Mesenchymal stem cell (in vitro differentiated cells and primary cell): ENCODE data around the gene MED4.
A peak's percentile ranks its signal among the peaks of the same experiment; 100 is the strongest.

ENCODE experiments used
- DNase-seq: peaks from one replicate; pipeline ENCODE4 v3.0.0-alpha.2; 2013
- H2AFZ ChIP-seq: one replicate; pipeline ENCODE4 v1.6.1; 2013; ENCODE audit warnings: low read depth, mild to moderate bottlenecking, control low read depth, inconsistent platforms, low read length, moderate library complexity
- H2AK5ac ChIP-seq: 2 replicates; pipeline ENCODE4 v1.6.1; 2013; ENCODE audit warnings: low read length, moderate library complexity, mild to moderate bottlenecking, inconsistent platforms; ENCODE audit not compliant: severe bottlenecking
- H2BK120ac ChIP-seq: one replicate; pipeline ENCODE4 v1.6.1; 2013; ENCODE audit warnings: low read depth, mild to moderate bottlenecking, inconsistent platforms, low read length, moderate library complexity
- H2BK12ac ChIP-seq, 2 experiments: one replicate each; pipeline ENCODE4 v1.6.1; 2013; ENCODE audit warnings: inconsistent platforms in 2 of 2, low read length in 2 of 2, mild to moderate bottlenecking in 2 of 2, moderate library complexity in 2 of 2, control low read depth in 1 of 2
- H2BK15ac ChIP-seq: one replicate; pipeline ENCODE4 v1.6.1; 2013; ENCODE audit warnings: mild to moderate bottlenecking, low read depth, inconsistent platforms; ENCODE audit not compliant: poor library complexity, severe bottlenecking
- H2BK5ac ChIP-seq: 2 replicates; pipeline ENCODE4 v1.6.1; 2013; ENCODE audit warnings: low read depth, mild to moderate bottlenecking, low read length, control low read depth, inconsistent platforms; ENCODE audit not compliant: poor library complexity, severe bottlenecking
- H3K14ac ChIP-seq, 2 experiments: one replicate each; pipeline ENCODE4 v1.6.1; 2013; ENCODE audit warnings: inconsistent platforms in 2 of 2, low read length in 2 of 2, control low read depth in 1 of 2, mild to moderate bottlenecking in 1 of 2, moderate library complexity in 1 of 2
- H3K18ac ChIP-seq, 2 experiments: one replicate each; pipeline ENCODE4 v1.6.1; 2013; ENCODE audit warnings: inconsistent platforms in 2 of 2, low read length in 2 of 2, control low read depth in 1 of 2, low read depth in 1 of 2, mild to moderate bottlenecking in 1 of 2
- H3K23ac ChIP-seq, 2 experiments: one replicate each; pipeline ENCODE4 v1.6.1; 2013; ENCODE audit warnings: inconsistent platforms in 2 of 2, low read length in 2 of 2, mild to moderate bottlenecking in 2 of 2, moderate library complexity in 2 of 2, control low read depth in 1 of 2
- H3K27ac ChIP-seq: 2 replicates; pipeline ENCODE4 v1.5.1; 2013; ENCODE audit warnings: mild to moderate bottlenecking, moderate library complexity, low read length, control low read depth, inconsistent platforms; ENCODE audit not compliant: poor library complexity, severe bottlenecking
- H3K27me3 ChIP-seq, 2 experiments: 2 replicates each; pipeline versions ENCODE4 v1.6.1 to v1.7.0; 2013; ENCODE audit warnings: low read length in 2 of 2, mild to moderate bottlenecking in 2 of 2, moderate library complexity in 2 of 2, control low read depth in 1 of 2, inconsistent platforms in 1 of 2; ENCODE audit not compliant: control insufficient read depth in 1 of 2, insufficient read depth in 1 of 2
- H3K36me3 ChIP-seq, 2 experiments: 2 replicates each; pipeline versions ENCODE4 v1.6.1 to v1.7.0; 2013; ENCODE audit warnings: low read length in 2 of 2, control low read depth in 1 of 2, inconsistent platforms in 1 of 2, low read depth in 1 of 2, mild to moderate bottlenecking in 1 of 2; ENCODE audit not compliant: insufficient read depth in 2 of 2, control insufficient read depth in 1 of 2
- H3K4ac ChIP-seq, 2 experiments: one replicate each; pipeline ENCODE4 v1.6.1; 2013; ENCODE audit warnings: inconsistent platforms in 2 of 2, low read length in 2 of 2, mild to moderate bottlenecking in 2 of 2, moderate library complexity in 2 of 2, control low read depth in 1 of 2, low read depth in 1 of 2
- H3K4me1 ChIP-seq: 2 replicates; pipeline ENCODE4 v1.6.1; 2013; ENCODE audit warnings: low read depth, low read length, control low read depth; ENCODE audit not compliant: control insufficient read depth, insufficient read depth
- H3K4me2 ChIP-seq: 2 replicates; pipeline ENCODE4 v1.6.1; 2013; ENCODE audit warnings: low read length, mild to moderate bottlenecking, inconsistent platforms; ENCODE audit not compliant: poor library complexity, severe bottlenecking
- H3K4me3 ChIP-seq, 2 experiments: 2 replicates each; pipeline versions ENCODE4 v1.5.1 to v1.7.0; 2013; ENCODE audit warnings: low read length in 2 of 2, mild to moderate bottlenecking in 2 of 2, control low read depth in 1 of 2, low read depth in 1 of 2; ENCODE audit not compliant: insufficient read depth in 1 of 2
- H3K79me1 ChIP-seq: replicated peaks from 2 replicates; pipeline ENCODE4 v1.6.1; 2013; ENCODE audit warnings: mild to moderate bottlenecking, control low read depth, low read length, inconsistent platforms; ENCODE audit not compliant: poor library complexity, severe bottlenecking
- H3K9ac ChIP-seq: 2 replicates; pipeline ENCODE4 v1.7.0; 2013; ENCODE audit warnings: mild to moderate bottlenecking, low read length, moderate library complexity
- H3K9me3 ChIP-seq: 2 replicates; pipeline ENCODE4 v1.7.0; 2013; ENCODE audit warnings: mild to moderate bottlenecking, low read length; ENCODE audit not compliant: control insufficient read depth
- H4K8ac ChIP-seq: one replicate; pipeline ENCODE4 v1.6.1; 2013; ENCODE audit warnings: inconsistent platforms, mild to moderate bottlenecking, low read length, moderate library complexity
- H4K91ac ChIP-seq: one replicate; pipeline ENCODE4 v1.6.1; 2013; ENCODE audit warnings: mild to moderate bottlenecking, low read length, inconsistent platforms
- WGBS: methylation state at CpG from one replicate; pipeline ENCODE4 v1.1.7; 2013; ENCODE audit warnings: mixed read lengths; 5-methylcytosine and 5-hydroxymethylcytosine counted together

Gene MED4

GRCh38 chr13:48132961-48133360 is 38.1 kb upstream of the MED4 start:
- H3K4me2 ChIP-seq = no peak overlapping the region
- no peak for DNase-seq
- H2BK120ac ChIP-seq = no peak overlapping the region
- no peak overlapping the region for H4K91ac ChIP-seq
- no peaks in the 10 kb centered on the region for H3K9me3 ChIP-seq
- no peaks in the 10 kb centered on the region for H3K27me3 ChIP-seq
- no peak overlapping the region for H3K4ac ChIP-seq
- no peak overlapping the region for H2BK5ac ChIP-seq
- no peak overlapping the region for H4K8ac ChIP-seq
- no peaks in the 10 kb centered on the region for H3K36me3 ChIP-seq
- H3K79me1 ChIP-seq = no peaks in the 10 kb centered on the region
- no peaks in the 10 kb centered on the region for H3K4me1 ChIP-seq
- WGBS = 78% methylated on average over 3 of the region's 3 CpGs
- H3K14ac ChIP-seq = no peak overlapping the region
- no peak overlapping the region for H2BK15ac ChIP-seq
- no peak overlapping the region for H3K23ac ChIP-seq
- no peak overlapping the region for H2BK12ac ChIP-seq
- H3K27ac ChIP-seq = no peak overlapping the region
- no peak overlapping the region for H3K4me3 ChIP-seq
- no peak overlapping the region for H3K18ac ChIP-seq
- no peak overlapping the region for H2AK5ac ChIP-seq
- no peak overlapping the region for H3K9ac ChIP-seq
- no peak overlapping the region for H2AFZ ChIP-seq

- no peak overlapping the region for H3K9ac ChIP-seq
- no peak overlapping the region for H2BK12ac ChIP-seq
- no CpG with 5 or more reads among the region's 2 CpGs for WGBS
Measured at GRCh38 chr13:48131533-48131932, 36.6 kb upstream of the MED4 start.

GRCh38 chr13:48126944-48127830 is 32.3 kb upstream of the MED4 start:
- Histone ChIP-seq H3K4me1 (no peaks in the 10 kb centered on the region), H3K79me1 (no peaks in the 10 kb centered on the region), H2AFZ (no peak overlapping the region), H3K36me3 (no peaks in the 10 kb centered on the region), H3K18ac (no peak overlapping the region), H3K4ac (no peak overlapping the region), H3K9ac (peak overlapping the region; percentile 57), H2BK5ac (peak overlapping the region; percentile 50), H4K91ac (no peak overlapping the region), H2AK5ac (peak overlapping the region; percentile 94), H3K23ac (no peak overlapping the region), H2BK12ac (no peak overlapping the region), H3K27me3 (no peaks in the 10 kb centered on the region), H3K27ac (peak overlapping the region; percentile 27), H2BK15ac (no peak overlapping the region), H3K4me3 (peak overlapping the region in 1 of 2 experiments; percentile 15), H3K14ac (no peak overlapping the region), H3K4me2 (no peak overlapping the region), H2BK120ac (peak overlapping the region; percentile 27), H3K9me3 (no peaks in the 10 kb centered on the region), H4K8ac (peak overlapping the region; percentile 89)
- peak; percentile 72 for DNase-seq
- 42% methylated on average over 4 of the region's 5 CpGs for WGBS

More at GRCh38 chr13:48131533-48131932, 36.6 kb upstream of the MED4 start:
- no peak overlapping the region for H3K23ac ChIP-seq
- no peaks in the 10 kb centered on the region for H3K9me3 ChIP-seq
- no peak overlapping the region for H3K4me2 ChIP-seq
- no peak overlapping the region for H2BK120ac ChIP-seq
- no peak overlapping the region for H4K91ac ChIP-seq
- H2BK5ac ChIP-seq = no peak overlapping the region
- no peaks in the 10 kb centered on the region for H3K79me1 ChIP-seq
- H3K4me3 ChIP-seq = no peak overlapping the region
- H3K27ac ChIP-seq = no peak overlapping the region
- no peak overlapping the region for H2AFZ ChIP-seq
- no peaks in the 10 kb centered on the region for H3K27me3 ChIP-seq
- H3K36me3 ChIP-seq = no peaks in the 10 kb centered on the region
- no peak for DNase-seq
- no peak overlapping the region for H2AK5ac ChIP-seq
- H2BK15ac ChIP-seq = no peak overlapping the region
- H3K14ac ChIP-seq = no peak overlapping the region
- no peak overlapping the region for H4K8ac ChIP-seq
- H3K4ac ChIP-seq = no peak overlapping the region
- H3K18ac ChIP-seq = no peak overlapping the region
- no peaks in the 10 kb centered on the region for H3K4me1 ChIP-seq

- H3K27me3 ChIP-seq = no peaks in the 10 kb centered on the region
- H2BK5ac ChIP-seq = no peak overlapping the region
- H3K23ac ChIP-seq = no peak overlapping the region
- H3K18ac ChIP-seq = no peak overlapping the region
- 77% methylated on average over 7 of the region's 7 CpGs for WGBS
- no peak overlapping the region for H3K4ac ChIP-seq
- H3K27ac ChIP-seq = no peak overlapping the region
- H4K91ac ChIP-seq = no peak overlapping the region
- H3K9me3 ChIP-seq = no peaks in the 10 kb centered on the region
- H3K4me1 ChIP-seq = no peaks in the 10 kb centered on the region
- peak overlapping the region; percentile 85 for H3K9ac ChIP-seq
- H3K4me3 ChIP-seq = peak overlapping the region in 1 of 2 experiments; percentile 40
- no peak overlapping the region for H2AFZ ChIP-seq
- H3K36me3 ChIP-seq = no peaks in the 10 kb centered on the region
- H2AK5ac ChIP-seq = no peak overlapping the region
- DNase-seq = peak; percentile 59
- peak overlapping the region; percentile 54 for H4K8ac ChIP-seq
- no peak overlapping the region for H2BK12ac ChIP-seq
- no peak overlapping the region for H2BK120ac ChIP-seq
- no peaks in the 10 kb centered on the region for H3K79me1 ChIP-seq
- H3K14ac ChIP-seq = no peak overlapping the region
- H2BK15ac ChIP-seq = no peak overlapping the region
- H3K4me2 ChIP-seq = no peak overlapping the region
Measured at GRCh38 chr13:48125794-48126228, 30.9 kb upstream of the MED4 start.
